HG03571 (cell line): ENCODE results near the gene DAB2IP.

Source experiments
- ATAC-seq: cut with Tn5 transposase; IDR thresholded peaks from one replicate; pipeline ENCODE4 v1.9.1; 2021; ENCODE audit not compliant: unreplicated experiment

Gene DAB2IP

GRCh38 chr9:121662359-121662758, 10.9 kb downstream of the DAB2IP start:
- no peak for ATAC-seq

DNA sequence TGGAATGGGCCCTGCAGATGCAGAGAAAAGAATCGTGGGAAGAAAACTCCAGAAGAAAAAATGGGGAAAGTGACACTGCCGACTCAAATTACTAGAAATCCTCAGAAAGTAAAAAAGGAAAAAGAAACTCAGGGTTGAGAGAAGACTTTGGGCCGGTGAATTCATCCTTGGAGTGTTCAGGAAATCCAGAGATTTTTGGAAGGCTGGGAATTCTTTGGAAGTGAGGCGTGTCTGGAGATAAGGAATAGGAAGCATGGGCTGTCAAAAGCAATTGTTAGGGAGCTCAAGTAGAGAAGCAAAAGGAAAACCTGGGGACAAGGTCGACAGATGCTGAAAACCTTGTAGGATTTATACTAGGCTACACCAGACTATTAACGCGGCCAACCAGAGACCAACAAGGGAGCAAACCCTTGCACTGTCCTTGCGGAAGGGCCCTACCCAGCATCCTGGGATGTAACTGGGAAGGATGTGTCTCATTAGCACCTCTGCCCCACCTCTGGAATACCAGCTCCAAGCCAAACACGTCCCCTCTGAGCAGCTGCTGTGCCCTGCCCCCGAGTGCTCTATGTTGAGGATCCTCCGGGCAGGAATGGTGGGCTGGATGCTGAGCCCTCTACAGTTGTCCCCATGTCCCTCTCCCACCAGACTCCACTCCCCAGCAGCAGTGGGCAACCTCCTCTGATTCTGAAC, 11.6 kb downstream of the DAB2IP start:
- no peak for ATAC-seq

DNA sequence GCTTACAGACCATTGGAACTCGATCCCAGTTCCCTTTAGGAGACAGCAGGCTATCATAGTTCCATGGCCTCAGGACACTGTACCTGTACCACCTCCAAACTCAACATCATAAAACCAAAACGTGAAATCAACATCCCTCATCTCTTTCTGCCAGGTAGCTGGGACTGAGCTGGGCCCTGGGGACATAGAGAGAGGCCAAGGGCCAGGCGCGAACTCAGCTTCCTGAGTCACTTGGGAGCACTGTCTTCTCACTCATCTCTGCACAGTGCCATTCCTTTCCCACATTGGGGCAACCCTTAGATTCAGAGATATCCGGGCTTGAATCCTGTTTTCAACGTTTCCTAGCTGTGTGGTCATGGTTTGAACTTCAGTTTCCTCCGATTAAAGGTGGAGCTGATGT, 12.2 kb downstream of the DAB2IP start:
- ATAC-seq = no peak

GRCh38 chr9:121666294-121666693, 14.9 kb downstream of the DAB2IP start:
- no peak for ATAC-seq

- no peak for ATAC-seq
These were observed 15.8 kb downstream of the DAB2IP start for GRCh38 chr9:121667214-121667613.

- ATAC-seq = no peak
These were observed 16.5 kb downstream of the DAB2IP start for GRCh38 chr9:121667890-121668289.

DNA sequence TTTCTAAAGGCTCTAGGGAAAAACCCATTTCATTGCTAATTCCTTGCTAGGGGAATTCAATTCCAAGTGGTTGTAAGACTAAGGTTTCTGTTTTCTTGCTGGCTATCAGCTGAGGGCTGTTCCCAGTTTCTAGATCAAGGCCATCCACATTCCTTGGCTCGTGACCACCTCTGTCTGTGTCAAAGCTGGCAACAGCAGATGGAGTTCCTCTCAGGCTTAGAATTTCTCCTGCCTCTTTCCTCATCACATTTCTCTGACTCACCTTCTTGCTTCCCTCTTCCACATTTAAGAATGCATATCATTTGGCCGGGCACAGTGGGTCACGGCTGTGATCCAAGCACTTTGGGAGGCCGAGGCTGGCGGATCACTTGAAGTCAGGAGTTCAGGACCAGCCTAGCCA, 19.0 kb downstream of the DAB2IP start:
- no peak for ATAC-seq

DNA sequence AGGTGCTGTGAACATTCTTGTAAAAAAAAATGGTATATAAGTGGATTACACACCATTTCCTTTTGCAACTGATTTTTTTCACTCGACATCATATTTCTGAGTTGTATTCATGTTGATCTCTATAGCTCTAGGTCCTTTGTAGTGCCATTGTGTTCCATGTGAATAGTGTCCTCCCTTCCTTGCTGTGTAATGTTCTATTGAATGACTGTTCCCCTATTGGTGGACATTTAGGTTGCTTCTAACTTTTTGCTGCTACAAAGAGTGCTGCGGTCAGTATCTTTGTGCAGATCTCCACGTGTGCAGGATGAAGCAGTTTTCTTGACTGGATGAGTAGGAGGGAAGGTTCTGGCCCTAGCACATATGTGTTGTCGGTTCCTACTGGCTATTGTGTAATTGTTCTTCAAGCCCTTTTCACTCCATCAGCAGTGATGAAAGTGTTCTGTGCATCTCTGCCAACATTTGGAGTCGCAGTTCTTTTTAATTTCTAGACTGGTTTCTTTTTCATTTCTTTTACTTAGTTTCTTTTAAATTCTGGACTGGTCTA, 20.2 kb downstream of the DAB2IP start:
- no peak for ATAC-seq

DNA sequence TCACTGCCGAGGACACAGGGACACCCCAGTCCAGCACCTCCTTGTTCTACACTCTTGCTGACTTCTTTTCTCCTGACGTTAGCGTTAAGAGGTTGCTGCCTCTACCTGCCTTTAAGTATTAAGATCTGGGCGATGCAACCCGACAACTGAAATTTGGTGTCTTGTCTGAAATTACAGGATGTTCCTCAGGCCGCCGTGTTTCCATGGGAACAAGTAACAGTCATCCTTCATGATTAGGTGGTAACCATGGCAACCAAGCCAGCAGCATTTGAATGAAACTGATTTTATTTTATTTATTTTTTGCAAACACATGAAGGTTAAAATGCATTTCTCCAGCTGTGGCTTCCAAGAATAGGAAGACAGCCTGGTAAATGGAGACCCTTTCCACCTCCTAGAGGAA, 20.8 kb downstream of the DAB2IP start:
- no peak for ATAC-seq

- no peak for ATAC-seq
These were observed 21.6 kb downstream of the DAB2IP start for GRCh38 chr9:121672986-121673385.

GRCh38 chr9:121673576-121673975, 22.1 kb downstream of the DAB2IP start:
- ATAC-seq = no peak

- ATAC-seq = no peak
These were observed 22.6 kb downstream of the DAB2IP start for GRCh38 chr9:121674017-121674416.

DNA sequence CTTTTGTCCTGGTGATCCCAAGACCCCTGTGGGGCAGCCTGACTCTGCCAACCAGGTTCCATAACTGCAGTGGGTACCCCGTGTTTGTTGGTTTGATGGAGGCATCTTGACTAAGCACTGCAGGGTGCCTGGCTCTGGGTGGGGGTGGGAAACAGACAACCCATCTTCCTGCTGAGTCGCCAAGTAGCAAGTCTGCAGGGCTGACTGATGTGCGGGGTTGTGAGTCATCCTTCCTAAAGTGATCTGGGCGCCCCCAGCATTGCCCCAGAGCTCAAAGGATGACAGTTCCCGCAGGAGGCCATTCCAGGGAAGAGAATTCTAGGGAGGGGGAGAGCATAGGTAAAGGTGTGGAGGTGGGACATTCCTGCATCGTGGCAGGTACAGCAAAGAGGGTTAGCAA, 23.5 kb downstream of the DAB2IP start:
- ATAC-seq = no peak

DNA sequence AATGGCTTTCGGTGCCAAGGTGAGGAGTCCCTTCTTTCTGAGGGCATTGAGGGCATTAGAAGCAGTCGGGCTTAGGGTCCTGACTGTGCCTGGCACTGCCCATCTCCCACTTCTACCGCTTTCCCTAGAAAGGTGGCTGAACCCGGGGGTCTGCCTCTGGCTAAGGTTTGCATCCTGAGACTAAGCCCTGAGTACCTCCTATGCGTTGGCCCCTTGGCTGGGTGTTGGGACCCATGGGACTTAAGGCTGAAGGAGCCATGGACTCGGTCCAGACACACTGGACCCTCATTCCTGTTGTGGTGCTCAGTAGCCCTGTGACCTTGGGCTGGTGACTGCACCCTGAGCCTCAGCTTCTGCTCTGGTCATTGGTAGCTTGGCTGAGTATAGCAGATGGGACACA, 23.9 kb downstream of the DAB2IP start:
- ATAC-seq = no peak

- no peak for ATAC-seq
These were observed 24.8 kb downstream of the DAB2IP start for GRCh38 chr9:121675969-121676822.

DNA sequence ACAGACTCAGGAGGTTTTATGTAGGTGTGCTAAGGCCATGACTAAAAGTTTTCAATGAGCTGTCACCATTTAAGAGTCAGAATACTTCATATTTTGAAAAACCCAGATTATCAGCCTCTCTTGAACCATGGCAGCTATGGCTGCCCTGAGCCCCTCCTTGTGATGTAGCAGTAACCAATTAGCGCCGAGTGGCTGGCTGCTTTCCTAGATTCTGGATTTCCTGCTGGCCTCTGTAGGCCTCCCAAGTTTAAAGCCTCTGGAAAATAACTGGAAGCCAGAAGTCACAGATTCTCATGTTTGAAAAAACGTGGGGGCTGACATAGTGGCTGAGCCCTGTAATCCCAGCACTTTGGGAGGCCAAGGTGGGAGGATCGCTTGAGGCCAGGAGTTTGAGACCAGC, 25.5 kb downstream of the DAB2IP start:
- ATAC-seq = no peak

DNA sequence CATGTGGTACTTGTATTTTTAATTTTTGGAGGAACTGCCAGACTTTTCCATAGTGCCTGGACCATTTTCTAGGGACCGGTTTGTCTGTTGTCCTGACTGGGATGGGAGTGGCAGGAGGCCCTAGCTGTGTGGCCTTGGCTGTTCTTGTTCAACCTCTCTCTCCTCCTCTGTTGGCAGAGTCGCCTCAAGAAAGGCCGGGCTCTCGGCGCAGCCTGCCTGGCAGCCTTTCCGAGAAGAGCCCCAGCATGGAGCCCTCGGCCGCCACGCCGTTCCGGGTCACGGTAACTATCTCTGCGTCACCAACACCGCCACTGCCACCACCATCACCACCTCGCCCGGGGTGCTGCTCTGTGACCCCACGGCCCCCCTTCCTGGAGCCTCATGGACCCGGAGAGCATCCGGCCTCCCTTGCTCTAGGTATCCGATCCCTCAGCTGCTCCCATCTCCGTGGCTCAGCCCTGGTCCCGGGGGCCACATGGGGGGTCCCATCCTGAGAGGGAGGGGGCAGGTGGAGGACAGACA, 27.1 kb downstream of the DAB2IP start:
- ATAC-seq = no peak

- ATAC-seq = no peak
These were observed 28.6 kb downstream of the DAB2IP start for GRCh38 chr9:121679901-121680635.

DNA sequence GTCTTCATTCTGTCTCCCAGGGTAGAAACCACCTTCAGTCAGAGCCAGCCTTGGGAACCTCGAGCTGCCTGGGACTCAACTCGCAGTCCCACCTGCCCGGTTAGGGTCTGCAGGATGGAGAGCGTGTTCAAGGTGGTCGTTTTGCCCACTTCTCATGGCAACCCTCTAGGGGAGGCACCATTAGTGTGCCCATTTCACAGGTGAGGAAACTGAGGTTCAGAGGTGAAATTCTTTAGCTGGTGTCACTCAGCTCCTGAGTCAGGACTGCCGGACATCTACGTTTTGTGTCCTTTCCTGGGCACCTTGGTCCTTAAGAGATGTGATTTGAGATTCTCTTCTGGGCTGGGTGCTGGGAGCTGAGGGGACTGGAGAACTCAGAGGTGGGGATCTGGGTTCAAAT, 30.0 kb downstream of the DAB2IP start:
- no peak for ATAC-seq

DNA sequence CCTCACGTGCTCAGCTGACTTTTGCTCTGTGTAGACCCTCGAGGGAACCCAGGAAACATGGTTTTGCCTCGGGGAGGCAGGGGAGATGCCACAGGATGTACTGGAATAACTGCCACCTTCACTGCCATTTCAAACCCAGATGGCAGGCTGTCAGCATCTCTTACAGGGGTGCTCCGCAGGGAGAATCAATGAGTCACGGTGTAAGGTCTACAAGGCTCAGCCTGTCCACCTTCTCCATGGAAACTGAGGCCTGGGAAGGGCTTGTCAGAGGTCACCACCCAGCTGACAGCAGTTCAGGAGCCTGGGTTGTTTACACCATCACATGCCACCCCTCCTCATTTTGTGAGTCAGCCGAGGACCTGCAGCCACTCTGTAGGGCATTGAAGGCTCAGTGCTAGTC, 30.8 kb downstream of the DAB2IP start:
- no peak for ATAC-seq

GRCh38 chr9:121682926-121683515, 31.6 kb downstream of the DAB2IP start:
- ATAC-seq = no peak
